Measurements from ENCODE around the gene IPO8. TPM values are rescaled to one million over a fixed set of nuclear protein-coding genes. Genes with fewer than 3 reads are reported as not detected.

The IPO8 gene
- total RNA-seq, 4 donors from 2014 or later, result 24.0 to 49.8 (median 34.4) TPM

GRCh38 chr12:30687265-30687986 lies 8.2 kb downstream of the IPO8 start:
- Histone ChIP-seq H3K9me3 (no peaks in the 10 kb centered on the region), H3K4me3 (no peak overlapping the region), H3K4me1 (peaks cover 10% of the 10 kb centered on the region), H3K36me3 (peaks cover 13% of the 10 kb centered on the region), H3K27me3 (no peaks in the 10 kb centered on the region), H3K27ac (no peak overlapping the region)
- TF ChIP-seq POLR2A (IDR thresholded peaks at IDR 0.05) (no peak), POLR2AphosphoS5 (IDR thresholded peaks at IDR 0.05) (no peak), EP300 (IDR thresholded peaks at IDR 0.05) (no peak), CTCF (IDR thresholded peaks at IDR 0.05) (no peak)
- no peak for DNase-seq (ENCODE audit: low spot score in 2 of 2)
- WGBS, result 93% methylated on average over 2 of the region's 2 CpGs

- H3K36me3 ChIP-seq, result peaks cover 58% of the 10 kb centered on the region
- DNase-seq (ENCODE audit: low spot score in 2 of 2), result no peak
- 83% methylated on average over 1 of the region's 1 CpG for WGBS
Observed at GRCh38 chr12:30679241-30679640, 16.4 kb downstream of the IPO8 start.

GRCh38 chr12:30678221-30678620 lies 17.4 kb downstream of the IPO8 start:
- no peak overlapping the region for H3K4me3 ChIP-seq
- H3K27ac ChIP-seq, result no peak overlapping the region
- no peaks in the 10 kb centered on the region for H3K9me3 ChIP-seq
- TF ChIP-seq CTCF (IDR thresholded peaks at IDR 0.05) (no peak), POLR2A (IDR thresholded peaks at IDR 0.05) (no peak), EP300 (IDR thresholded peaks at IDR 0.05) (no peak), POLR2AphosphoS5 (IDR thresholded peaks at IDR 0.05) (no peak)
- WGBS, result 93% methylated on average over 1 of the region's 1 CpG
- peaks cover 61% of the 10 kb centered on the region for H3K36me3 ChIP-seq
- H3K4me1 ChIP-seq, result no peaks in the 10 kb centered on the region
- DNase-seq (ENCODE audit: low spot score in 2 of 2), result no peak
- no peaks in the 10 kb centered on the region for H3K27me3 ChIP-seq

More at GRCh38 chr12:30679241-30679640, 16.4 kb downstream of the IPO8 start:
- TF ChIP-seq POLR2A (IDR thresholded peaks at IDR 0.05), result no peak
- no peak for TF ChIP-seq CTCF (IDR thresholded peaks at IDR 0.05)
- TF ChIP-seq POLR2AphosphoS5 (IDR thresholded peaks at IDR 0.05), result no peak
- no peak for TF ChIP-seq EP300 (IDR thresholded peaks at IDR 0.05)
- no peaks in the 10 kb centered on the region for H3K4me1 ChIP-seq
- no peak overlapping the region for H3K27ac ChIP-seq
- no peaks in the 10 kb centered on the region for H3K27me3 ChIP-seq
- no peak overlapping the region for H3K4me3 ChIP-seq
- H3K9me3 ChIP-seq, result no peaks in the 10 kb centered on the region

- TF ChIP-seq POLR2A (IDR thresholded peaks at IDR 0.05), result no peak
- no peak for TF ChIP-seq CTCF (IDR thresholded peaks at IDR 0.05)
- TF ChIP-seq POLR2AphosphoS5 (IDR thresholded peaks at IDR 0.05), result no peak
- no peak for TF ChIP-seq EP300 (IDR thresholded peaks at IDR 0.05)
- no peak overlapping the region for H3K4me3 ChIP-seq
- H3K4me1 ChIP-seq, result no peaks in the 10 kb centered on the region
Observed at GRCh38 chr12:30661210-30661609, 34.5 kb downstream of the IPO8 start.

GRCh38 chr12:30652034-30652696 lies 43.5 kb downstream of the IPO8 start:
- H3K27me3 ChIP-seq, result no peaks in the 10 kb centered on the region
- peaks cover 22% of the 10 kb centered on the region for H3K36me3 ChIP-seq
- H3K27ac ChIP-seq, result no peak overlapping the region
- no peak for DNase-seq (ENCODE audit: low spot score in 2 of 2)
- WGBS, result 87% methylated on average over 1 of the region's 1 CpG
- no peaks in the 10 kb centered on the region for H3K9me3 ChIP-seq
- no peak overlapping the region for H3K4me3 ChIP-seq
- no peaks in the 10 kb centered on the region for H3K4me1 ChIP-seq
- TF ChIP-seq POLR2AphosphoS5 (IDR thresholded peaks at IDR 0.05) (no peak), EP300 (IDR thresholded peaks at IDR 0.05) (no peak), CTCF (IDR thresholded peaks at IDR 0.05) (no peak), POLR2A (IDR thresholded peaks at IDR 0.05) (no peak)

More at GRCh38 chr12:30661210-30661609, 34.5 kb downstream of the IPO8 start:
- H3K36me3 ChIP-seq, result peaks cover 54% of the 10 kb centered on the region
- 93% methylated on average over 4 of the region's 4 CpGs for WGBS
- H3K27me3 ChIP-seq, result no peaks in the 10 kb centered on the region
- no peak overlapping the region for H3K27ac ChIP-seq
- no peaks in the 10 kb centered on the region for H3K9me3 ChIP-seq
- DNase-seq (ENCODE audit: low spot score in 2 of 2), result no peak
